GM19351 (cell line): ENCODE measurements around the gene PTPRN2.

Experiments used
- ATAC-seq: cut with Tn5 transposase; IDR thresholded peaks from one replicate; pipeline ENCODE4 v1.9.1; 2021; ENCODE audit warnings: mild to moderate bottlenecking, moderate library complexity; ENCODE audit not compliant: unreplicated experiment

Gene PTPRN2

GRCh38 chr7:157539521-157539920, 1048.1 kb downstream of the PTPRN2 start:
- no peak for ATAC-seq

DNA sequence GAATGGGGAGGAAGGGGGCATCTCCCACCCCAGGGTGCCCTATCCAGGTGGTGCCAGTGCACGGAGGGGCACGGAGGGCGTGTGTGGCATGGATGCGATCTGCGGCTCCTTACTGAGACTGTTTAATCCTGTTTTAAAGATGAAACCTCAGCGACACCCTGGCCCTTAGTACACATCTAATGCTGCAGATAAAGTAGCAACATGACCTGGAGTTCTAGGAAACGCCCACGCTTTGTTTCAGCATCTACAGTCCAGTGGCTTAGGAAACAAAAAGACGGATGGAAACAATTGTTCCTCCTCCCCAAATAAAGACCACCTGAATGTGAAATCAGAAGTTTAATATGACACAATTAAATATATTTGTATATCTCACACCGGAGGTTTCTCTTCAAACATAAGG, 1048.9 kb downstream of the PTPRN2 start:
- no peak for ATAC-seq

GRCh38 chr7:157538321-157538720, 1049.3 kb downstream of the PTPRN2 start:
- ATAC-seq = no peak

- ATAC-seq = no peak
Observed at GRCh38 chr7:157537056-157537455, 1050.6 kb downstream of the PTPRN2 start.

DNA sequence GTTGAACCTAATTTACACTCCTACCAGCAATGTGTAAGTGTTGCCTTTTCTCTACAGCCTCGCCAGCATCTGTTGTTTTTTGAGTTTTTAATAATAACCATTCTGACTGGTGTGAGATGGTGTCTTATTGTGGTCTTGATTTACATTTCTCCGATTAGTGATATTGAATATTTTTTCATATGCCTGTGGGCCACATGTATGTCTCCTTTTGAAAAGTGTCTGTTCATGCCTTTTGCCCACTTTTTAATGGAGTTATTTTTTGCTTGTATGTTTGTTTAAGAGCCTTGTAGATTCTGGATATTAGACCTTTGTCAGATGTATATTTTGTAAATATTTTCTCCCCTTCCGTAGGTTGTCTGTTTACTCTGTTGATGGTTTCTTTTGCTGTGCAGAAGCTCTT, 1055.6 kb downstream of the PTPRN2 start:
- no peak for ATAC-seq

DNA sequence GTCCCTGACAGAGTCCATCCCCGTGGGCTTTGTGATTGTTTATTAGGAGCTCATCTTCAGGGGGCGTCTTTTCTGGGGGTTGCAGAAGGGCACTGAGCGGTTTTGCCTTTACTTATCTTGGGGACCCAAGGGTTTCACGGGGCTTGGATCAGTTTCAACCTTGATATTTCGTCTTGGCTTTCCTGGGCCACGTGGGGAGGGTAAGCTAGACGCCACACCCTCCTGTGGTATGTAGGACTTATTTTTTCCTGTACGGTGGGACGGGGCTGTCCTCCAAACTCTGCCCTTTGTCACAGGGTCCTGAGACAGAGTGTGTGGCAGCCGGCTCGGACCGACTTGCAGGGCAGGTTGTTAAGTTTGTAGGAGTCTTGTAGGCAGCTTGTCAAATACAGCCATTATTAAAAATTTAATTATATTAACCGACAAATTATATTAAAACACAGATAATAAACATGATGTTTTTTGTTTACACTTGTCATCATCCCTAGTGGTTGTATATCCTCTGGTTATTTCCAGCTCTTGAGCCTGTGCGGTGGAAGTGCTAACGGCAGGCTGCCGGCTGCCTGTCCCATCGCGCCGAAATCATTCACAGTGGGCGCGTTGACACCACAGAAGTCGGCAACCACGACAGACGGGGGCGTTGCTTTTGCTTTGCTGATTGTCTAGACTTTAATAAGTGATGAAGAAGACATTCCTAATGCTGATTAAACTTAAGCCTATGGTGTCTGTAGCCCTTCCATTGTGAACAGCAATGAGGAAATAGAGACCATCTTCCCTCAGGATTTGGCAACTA, 1057.7 kb downstream of the PTPRN2 start:
- no peak for ATAC-seq

- ATAC-seq = no peak
Observed at GRCh38 chr7:157528785-157529341, 1058.8 kb downstream of the PTPRN2 start.

- ATAC-seq = no peak
Observed at GRCh38 chr7:157527686-157528085, 1059.9 kb downstream of the PTPRN2 start.

- no peak for ATAC-seq
Observed at GRCh38 chr7:157526913-157527634, 1060.5 kb downstream of the PTPRN2 start.

DNA sequence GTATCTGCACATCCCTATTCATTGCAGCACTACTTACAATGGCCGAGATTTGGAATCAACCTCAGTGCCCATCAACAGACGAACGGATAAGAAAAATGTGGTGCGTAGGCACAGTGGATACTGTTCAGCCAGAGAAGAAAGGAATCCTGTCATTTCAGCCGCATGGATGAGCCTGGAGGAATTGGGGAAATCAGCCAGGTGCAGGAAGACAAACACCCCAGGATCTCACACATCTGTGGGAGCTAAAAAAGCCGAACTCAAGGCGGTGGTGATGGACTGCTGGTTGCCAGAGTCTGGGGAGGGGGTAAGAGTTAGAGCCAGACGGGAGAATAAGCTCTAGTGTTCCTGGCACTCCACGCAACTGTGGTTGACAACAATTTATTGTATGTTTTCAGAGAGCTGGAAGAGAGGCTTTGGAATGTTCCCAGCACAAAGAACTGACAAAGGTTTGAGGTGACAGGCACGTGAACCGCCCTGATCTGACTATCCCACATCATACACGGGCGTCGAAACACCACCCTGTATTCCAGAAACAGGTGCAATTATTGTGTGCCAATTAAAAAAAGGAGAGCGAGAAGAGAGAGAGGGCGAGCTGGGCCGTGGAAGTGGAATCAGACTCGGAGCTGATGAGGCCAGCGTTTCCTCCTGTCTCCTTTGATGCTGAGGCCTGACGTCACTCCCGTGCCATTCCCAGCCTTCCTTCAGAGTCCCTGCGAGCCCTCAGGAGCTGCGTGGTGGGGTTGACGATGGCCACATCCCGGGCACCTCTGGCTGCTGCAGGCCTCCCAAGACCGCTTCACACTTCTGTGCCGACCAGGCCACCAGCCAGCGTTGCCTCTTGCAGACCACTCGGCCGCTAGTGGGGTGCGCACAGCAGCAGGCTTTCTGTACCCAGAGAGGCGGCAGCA, 1061.4 kb downstream of the PTPRN2 start:
- ATAC-seq = no peak

DNA sequence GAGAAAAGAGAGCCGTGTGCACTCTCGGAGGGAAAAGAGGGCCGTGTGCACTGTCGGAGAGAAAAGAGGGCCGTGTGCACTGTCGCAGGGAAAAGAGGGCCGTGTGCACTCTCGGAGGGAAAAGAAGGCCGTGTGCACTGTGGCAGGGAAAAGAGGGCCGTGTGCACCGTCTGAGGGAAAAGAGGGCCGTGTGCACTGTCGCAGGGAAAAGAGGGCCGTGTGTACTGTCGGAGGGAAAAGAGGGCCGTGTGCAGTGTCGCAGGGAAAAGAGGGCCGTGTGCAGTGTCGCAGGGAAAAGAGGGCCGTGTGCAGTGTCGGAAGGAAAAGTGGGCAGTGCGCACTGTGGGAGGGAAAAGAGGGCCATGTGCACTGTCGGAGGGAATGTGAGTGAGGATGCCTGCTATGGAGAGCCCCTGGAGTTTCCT, 1062.1 kb downstream of the PTPRN2 start:
- ATAC-seq = no peak

- ATAC-seq = no peak
Observed at GRCh38 chr7:157524731-157525130, 1062.9 kb downstream of the PTPRN2 start.

DNA sequence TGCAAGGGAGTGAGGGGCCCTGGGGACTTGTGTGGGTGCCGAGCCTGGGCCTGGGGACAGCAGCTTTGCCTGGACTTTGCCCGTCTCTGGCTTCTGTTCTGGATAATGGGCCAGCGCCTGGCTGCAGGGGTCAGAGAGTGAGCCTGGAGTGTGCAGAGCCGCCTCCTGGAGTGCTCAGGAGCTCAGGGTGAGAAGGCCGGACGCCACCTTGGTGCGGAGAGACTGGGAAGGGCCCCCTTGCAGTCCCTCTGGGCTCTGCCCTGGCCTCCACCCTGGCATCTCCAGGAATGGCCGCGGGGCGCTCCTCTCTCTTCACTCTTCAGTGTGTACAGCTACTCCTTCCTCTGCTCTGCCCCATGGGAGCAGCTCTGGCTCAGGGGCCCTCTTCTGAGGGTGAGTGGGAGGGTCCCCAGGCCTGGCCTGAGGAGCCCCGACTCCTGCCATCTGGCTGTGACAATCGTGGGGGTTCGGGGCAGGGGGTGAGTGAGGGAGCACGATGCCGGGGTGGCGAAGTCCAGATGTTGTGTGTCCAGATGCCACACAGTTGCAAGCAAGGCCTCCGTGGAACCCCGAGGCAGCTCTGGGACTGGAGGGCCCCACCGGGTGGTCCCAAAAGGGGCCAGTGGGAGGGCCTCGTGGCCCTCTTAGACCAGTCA, 1063.7 kb downstream of the PTPRN2 start:
- no peak for ATAC-seq

DNA sequence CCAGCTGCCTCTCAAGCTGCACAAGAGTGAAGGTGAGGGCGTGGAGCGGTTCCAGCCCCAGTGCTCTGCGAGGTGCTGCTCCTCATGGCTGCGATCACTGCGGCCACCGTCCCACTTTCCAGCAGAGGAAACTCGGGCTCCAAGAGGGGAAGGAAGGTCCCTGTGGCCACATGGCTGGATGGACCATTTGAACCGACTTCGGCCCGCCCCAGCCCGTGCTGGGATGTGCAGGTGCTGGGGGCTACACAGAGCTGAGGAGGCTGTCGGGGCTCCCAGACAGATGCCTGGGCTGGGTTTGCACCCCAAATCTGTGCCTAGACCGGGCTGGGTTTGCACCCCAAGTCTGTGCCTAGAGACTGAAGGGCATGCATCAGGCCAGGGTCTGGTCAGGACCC, 1064.3 kb downstream of the PTPRN2 start:
- ATAC-seq = no peak

GRCh38 chr7:157522954-157523353, 1064.7 kb downstream of the PTPRN2 start:
- ATAC-seq = no peak

DNA sequence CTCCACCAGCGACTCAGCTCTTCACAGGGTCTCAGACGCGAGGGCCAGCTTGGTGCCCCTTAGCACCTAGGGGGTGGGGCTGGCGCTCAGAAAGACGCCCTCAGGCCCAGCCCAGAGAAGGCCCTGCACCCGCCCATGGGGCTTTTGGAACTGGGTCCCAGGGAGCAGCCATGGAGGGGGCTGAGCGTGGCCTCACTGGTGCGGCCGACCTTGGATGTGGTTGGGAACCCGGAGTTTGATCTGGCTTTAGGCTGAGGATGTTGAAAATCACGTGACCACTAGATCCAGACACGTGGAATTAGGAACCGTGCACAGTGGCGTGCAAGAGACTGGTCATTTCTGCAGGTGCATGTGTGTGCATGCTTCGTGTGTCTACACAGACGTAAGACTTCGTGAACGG, 1065.4 kb downstream of the PTPRN2 start:
- no peak for ATAC-seq

GRCh38 chr7:157521752-157522151, 1065.9 kb downstream of the PTPRN2 start:
- no peak for ATAC-seq

DNA sequence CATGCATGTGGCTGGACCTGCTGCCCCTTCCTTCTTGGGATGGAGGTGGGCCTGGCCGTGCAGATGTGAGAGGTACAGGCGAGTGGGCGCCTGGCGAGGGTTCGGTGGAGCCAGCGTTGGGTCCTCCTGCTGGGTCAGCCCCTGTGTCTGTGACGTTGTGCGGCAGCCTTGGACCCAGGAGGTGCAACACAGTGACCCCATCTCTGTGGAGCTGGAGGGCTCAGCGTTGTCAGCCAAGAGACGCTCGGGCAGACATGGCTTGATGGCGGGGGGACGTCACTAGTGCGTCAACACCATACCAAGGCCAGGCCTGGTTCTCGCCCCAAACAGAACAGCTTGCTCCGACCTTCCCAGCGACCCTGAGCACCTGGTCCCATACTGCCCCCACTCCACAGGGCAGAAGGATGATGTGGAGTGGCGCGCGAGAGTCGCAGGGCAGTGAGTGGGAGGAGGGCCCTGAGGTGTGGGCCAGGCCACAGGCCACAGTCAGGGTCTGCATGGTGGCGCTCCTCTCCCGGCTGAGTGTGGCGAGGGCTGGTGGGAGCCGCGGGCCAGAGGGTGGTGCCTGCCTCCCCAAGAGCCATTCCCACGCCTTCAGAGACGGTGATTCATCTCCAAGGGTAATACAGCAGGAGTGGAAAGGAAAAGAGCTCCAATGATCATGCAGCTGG, 1066.4 kb downstream of the PTPRN2 start:
- ATAC-seq = no peak

- ATAC-seq = no peak
Observed at GRCh38 chr7:157520249-157520648, 1067.4 kb downstream of the PTPRN2 start.

DNA sequence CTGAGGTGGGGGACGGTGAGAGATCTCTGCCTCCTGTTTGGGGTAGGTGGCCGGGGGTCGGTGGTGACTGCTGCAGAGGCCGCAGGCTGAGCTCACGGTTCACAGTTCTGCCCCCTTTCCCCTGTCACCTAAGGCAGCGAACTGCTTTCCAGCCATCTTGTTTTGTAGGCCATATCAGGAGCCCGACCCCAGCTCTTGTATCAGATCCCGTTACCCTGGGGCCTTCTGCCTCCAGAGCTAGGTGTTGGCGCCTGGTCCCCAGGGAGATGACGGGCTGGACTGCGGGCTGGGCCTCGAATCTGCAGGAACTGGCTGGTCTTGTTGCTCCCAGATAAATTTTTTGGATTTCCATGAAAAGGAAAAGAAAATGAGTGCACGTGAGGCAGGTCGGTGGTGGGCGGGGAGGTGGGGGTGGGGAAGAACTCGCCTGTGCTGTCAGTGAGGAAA, 1067.8 kb downstream of the PTPRN2 start:
- ATAC-seq = no peak
